Umbilical cord (tissue), 2 donors: ENCODE measurements around the gene CASK. TPM values are rescaled to one million over a fixed set of nuclear protein-coding genes. Genes with fewer than 3 reads are reported as not detected.
A peak's percentile ranks its signal among the peaks of the same experiment; 100 is the strongest.
"Not testable (repeated sequence)": the region's sequence is repeated elsewhere in the genome, so short reads cannot be mapped to it uniquely, and the experiment has no call there.

ENCODE experiments used
- DNase-seq: peaks from one replicate; pipeline ENCODE4 v3.0.0-alpha.2; 2015; ENCODE audit warnings: low spot score
- total RNA-seq: library from RNA; depleted of rRNA; stranded (reverse); fragments of >200 nt; gene quantifications from one replicate; pipeline ENCODE4 v1.2.3, GENCODE V29; 2014; ENCODE audit warnings: low replicate concordance; ENCODE audit not compliant: insufficient read depth

CASK gene
- total RNA-seq, 1 donor from 2014 or later = 87.6 TPM

DNA sequence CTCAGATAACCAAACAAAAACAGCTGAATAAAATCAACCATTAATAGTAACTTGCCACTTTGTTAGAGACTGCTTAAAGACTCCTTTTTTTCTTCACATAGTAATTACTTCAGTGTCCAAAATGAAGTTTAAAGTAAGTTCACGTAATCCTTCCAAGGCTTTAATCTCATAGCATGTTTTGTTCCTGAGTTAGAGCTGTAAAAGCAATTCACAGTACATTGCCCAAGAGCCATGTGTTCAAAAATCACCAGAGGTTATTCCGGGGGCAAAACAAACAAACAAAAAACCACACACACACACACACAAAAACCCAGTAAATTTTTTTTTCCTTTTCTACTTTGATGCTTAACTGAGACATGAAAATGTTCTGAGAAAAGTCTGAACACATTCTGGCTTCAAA lies 193.3 kb downstream of the CASK start:
- DNase-seq = no peak

- DNase-seq = no peak
Observed at GRCh38 chrX:41728125-41728524, 195.2 kb downstream of the CASK start.

GRCh38 chrX:41723826-41724225 lies 199.5 kb downstream of the CASK start, which contains the start of gene GPR82:
TSS of gene GPR82 (plus strand) at chrX:41724181. CDS start at chrX:41727027, 2,846 bp downstream.
- no peak for DNase-seq

GRCh38 chrX:41722816-41723618 lies 200.3 kb downstream of the CASK start:
- DNase-seq = no peak

GRCh38 chrX:41722214-41722613 lies 201.1 kb downstream of the CASK start:
- no peak for DNase-seq

DNA sequence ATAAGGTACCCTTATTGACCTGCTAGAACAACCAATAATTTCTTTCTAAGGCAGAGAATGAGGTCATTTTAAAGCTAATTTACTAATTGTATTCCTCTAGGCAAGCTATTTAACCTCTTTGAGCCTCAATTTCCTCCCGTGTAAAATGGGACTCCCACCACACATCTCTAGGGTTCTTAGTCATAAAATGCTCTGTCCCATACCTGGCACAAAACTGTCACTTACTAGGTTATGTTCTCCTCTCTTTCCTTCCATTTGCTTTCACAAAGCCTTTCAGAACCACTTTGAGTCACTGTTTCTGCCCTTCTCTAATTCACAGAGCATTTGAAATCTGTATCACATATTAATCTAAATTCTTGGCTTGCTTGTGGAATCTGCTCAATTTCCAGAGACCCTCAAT lies 201.8 kb downstream of the CASK start:
- DNase-seq = no peak

- no peak for DNase-seq
Observed at GRCh38 chrX:41720125-41720779, 203.1 kb downstream of the CASK start.

- not testable (repeated sequence) for DNase-seq
Observed at GRCh38 chrX:41719610-41720009, 203.7 kb downstream of the CASK start.

DNA sequence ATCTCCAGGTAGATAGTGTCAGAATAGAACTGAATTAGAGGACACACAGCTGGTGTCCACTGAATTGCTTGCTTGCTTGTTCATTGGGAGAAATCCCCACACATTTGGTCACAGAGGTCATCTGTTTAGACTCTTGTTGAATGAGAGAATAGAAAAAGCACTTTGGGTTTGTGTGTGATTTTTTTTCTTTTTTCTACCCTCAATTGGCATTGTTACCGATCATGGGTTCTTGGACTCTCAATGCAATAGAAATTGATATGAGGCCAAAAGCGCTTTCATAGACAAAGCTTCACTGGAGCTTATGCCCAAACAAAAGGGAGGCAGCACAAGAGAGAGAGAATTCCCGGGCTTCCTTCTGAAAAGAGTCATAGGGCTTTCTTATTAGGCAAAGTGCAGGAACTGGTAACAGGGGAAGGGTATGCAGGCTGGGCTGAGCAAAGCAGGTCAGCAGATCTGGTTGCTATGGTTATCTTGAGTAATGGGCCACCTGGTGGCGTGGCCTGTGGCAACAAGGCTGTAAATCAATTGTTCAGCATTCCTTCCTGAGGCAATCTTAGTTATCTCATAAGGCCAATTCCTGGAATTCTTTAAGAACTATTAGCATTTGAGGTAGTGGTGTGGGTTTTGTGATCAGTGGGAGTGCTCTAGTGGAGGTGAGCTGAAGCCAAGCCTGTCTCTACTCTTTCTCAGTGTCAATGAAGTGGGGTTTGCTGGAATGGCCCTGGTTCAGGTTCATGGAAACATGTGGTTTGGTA lies 204.7 kb downstream of the CASK start:
- DNase-seq = no peak

GRCh38 chrX:41716767-41717473 lies 206.4 kb downstream of the CASK start:
- DNase-seq = no peak

DNA sequence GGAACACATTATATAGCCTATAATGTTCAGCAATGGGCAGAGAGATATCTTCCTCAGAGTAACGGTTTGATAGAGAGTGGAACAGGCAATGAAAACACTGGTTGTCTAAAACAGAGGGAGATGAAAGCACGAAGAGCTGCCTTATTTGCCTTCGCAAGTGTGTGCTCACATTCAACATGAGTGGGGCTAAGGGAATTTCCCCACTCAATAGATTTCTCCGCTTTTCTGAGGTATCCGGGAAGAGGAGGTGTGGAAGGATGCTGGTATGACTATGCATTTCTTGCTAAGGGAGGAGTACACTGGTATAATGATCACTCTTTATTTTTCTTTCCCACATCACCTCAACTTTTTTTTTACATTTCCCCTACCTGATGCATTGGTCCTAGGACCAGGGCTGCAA lies 207.1 kb downstream of the CASK start:
- no peak for DNase-seq

DNA sequence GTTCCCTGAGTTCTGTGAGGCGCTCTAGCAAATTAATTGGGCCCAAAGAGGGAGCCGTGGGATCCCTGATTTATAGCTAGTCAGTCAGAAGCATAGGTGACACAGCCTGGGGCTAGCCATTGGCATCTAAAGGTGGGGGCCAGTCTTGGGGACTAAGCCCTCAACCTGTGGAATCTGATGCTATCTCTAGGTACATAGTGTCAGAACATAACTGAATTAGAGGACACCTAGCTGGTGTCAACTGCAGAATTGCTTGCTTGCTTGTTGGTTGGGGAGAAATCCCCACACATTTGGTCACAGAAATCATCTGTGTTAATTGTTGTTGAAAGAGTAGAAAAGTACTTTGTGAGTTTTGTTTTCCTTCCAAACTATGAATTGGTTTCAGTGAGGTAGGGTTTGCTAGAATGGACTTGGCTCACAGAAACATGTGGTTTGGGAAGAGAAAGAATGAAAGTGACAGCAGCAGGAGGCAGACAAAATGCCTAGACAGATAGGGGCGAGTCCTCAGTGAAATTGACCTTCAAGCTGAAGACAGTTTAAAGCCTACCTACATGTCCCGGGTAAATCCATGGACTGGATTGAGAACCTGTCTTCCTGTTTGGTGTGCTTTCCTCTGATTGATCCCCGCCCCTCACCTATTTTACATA lies 212.2 kb downstream of the CASK start:
- DNase-seq = no peak

GRCh38 chrX:41708486-41708885 lies 214.9 kb downstream of the CASK start:
- DNase-seq = no peak

DNA sequence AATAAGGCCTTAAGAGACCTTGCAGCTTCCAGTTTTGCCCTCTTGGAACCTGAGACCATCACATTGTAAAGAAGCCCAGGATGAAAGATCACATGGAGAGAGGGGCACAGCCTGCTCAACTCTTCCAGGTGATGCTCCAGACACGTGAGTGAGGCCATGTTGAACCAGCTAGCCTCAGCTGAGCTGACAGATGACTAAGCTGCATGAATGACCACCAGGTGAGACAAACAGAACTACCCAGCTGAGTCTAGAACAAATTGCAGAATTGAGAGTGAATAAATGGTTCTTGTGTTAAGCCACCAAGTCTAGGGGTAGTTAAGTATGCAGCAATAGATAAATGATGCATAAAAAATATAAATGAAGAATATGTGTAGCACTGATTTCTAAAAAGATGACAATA lies 216.1 kb downstream of the CASK start:
- DNase-seq = no peak

- DNase-seq = no peak
Observed at GRCh38 chrX:41705680-41706374, 217.5 kb downstream of the CASK start.

GRCh38 chrX:41705042-41705441 lies 218.3 kb downstream of the CASK start:
- no peak for DNase-seq

- no peak for DNase-seq
Observed at GRCh38 chrX:41703574-41704029, 219.8 kb downstream of the CASK start.

GRCh38 chrX:41695426-41695825 lies 227.9 kb downstream of the CASK start:
- DNase-seq = no peak

DNA sequence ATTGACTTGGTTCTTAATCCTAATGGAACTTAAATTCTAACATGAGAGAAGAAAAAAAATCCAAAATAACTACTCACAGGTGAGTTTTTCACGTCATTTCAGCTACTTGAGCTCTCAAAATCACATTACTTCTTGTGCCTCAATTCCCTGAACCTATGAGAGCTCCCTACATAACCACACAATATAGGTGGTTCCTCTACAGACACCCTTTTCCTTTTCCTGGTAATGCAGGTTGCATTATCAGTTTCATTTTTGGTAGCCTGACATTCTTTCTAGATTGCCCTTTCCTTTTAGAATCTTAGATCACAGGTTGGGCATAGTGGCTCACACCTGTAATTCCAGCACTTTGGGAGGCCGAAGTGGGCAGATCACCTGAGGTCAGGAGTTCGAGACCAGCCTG lies 230.3 kb downstream of the CASK start:
- no peak for DNase-seq

DNA sequence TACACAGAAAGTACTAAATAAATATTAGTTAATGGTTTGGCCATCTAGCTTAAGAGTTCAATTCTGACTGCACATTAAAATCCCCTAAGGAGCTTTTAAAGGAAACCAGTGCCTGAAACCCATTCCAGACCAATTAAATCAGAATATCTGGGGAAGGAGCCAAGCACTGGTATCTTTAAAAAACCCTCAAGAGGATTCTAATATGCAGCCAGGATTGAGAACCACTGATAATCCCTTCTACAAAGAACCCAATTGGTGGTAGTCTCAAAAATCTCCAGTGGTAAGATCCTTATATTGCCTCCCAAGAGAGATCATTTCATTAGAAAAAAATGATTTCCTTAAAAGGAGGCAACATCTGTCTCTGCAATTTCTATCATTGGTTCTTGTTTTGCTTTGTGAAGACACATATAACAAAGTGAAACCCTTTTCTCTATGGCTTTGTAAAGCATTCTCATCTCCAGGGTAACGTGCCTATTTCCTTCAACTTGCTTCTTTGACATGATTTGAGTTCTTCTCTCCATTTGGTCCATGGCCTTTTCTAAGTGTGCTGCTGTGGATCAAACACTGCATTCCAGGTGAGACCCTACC lies 231.1 kb downstream of the CASK start:
- peak; percentile 56 for DNase-seq
